Measurements from ENCODE around the gene MAN1B1.
"Not testable (repeated sequence)": the region's sequence is repeated elsewhere in the genome, so short reads cannot be mapped to it uniquely, and the experiment has no call there.

MAN1B1 gene

DNA sequence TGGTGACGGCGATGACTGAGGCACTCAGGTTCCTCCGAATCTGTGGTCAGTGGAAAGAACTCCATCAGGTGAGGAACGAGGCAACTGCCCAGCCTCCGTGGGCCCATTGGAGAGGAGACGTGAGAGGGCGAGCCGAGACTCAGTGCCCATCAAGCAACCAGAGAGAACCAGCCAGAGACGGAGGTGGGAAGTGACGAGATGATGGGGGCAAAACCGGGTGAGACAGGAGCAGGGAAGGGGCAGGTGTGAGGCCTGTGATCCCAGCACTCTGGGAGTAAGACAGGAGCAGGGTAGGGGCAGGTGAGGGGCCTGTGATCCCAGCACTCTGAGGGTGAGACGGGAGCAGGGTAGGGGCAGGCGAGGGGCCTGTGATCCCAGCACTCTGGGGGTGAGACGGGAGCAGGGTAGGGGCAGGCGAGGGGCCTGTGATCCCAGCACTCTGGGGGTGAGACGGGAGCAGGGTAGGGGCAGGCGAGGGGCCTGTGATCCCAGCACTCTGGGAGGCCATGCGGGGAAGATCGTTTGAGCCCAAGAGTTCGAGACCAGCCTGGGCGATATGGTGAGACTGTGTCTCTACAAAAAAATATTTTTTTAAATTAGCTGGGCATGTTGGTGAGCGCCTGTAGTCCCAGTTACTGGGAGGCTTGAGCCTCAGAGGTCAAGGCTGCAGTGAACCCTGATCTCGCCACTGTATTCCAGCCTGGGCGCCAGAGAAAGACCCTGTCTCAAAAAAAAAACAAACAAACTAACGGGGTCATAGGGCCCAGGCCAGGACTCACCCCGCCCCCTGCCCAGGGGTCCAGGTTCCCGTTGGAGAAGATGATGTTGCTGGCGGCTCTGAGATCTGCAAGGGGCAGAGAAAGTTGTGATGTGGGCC, 24.4 kb downstream of the MAN1B1 start:
- DNase-seq (ENCODE audit: low read depth): no peak

GRCh38 chr9:137111788-137112563, 25.2 kb downstream of the MAN1B1 start:
- DNase-seq (ENCODE audit: low read depth): no peak

DNA sequence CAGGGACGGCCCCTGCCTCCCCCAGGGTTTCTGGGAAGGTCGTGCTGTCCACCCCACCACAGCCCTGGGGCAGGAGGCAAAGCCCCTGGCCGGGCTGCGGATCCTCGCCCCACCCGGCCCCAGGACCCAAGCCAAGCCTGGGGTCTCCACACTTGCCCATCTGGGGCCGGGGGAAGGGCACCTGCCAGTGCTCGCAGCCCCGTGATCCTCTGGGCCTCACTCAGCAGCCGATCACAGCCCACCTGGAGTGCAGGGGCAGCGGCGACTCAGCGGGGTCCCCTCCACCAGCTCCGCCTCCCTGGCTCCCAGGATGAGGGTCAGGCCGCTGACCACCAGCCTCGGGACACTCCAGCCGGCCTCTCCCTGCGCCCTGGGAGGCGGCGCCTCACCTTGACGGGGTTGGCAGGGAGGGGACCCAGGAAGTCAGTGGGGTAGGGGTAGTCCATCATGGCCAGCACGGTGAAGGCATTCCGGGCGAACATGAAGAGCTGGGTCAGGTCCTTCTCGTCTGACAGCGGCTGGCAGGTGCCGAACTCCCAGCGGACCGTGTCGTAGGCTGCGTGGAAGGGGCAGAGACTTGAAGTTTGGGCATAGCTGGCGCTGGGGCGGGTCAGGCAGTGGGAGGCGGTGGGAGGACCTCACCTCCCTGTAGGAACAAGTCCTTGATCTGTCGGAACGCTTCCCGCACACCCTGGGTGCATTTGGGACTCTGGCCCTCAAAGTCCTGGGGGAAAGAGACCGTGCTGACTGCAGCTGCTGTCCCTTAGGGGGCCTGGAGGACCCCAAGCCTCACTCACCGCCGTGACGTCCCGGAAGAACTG, 26.0 kb downstream of the MAN1B1 start:
- DNase-seq (ENCODE audit: low read depth): no peak

GRCh38 chr9:137113385-137114159, 26.8 kb downstream of the MAN1B1 start:
- no peak for DNase-seq (ENCODE audit: low read depth)

DNA sequence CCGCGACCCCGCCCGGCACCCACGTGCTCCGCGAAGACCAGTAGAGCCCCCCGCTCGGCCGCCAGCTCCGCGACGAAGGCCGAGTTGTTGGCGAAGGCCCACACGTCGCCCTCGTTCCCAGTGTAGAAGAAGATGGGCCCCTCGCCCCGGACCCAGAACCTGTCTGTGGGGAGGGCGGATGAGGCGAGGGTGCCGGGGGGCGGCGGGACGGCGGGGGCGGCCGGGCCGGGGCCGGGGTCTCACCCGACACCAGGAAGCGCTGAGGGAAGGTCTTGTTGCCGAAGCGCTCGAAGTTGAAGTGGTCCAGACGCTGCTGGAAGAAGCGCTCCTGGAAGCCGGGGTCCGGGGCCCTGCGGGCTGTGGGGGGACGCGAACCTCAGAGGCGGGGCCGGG, 27.4 kb downstream of the MAN1B1 start:
- no peak for DNase-seq (ENCODE audit: low read depth)

- no peak for DNase-seq (ENCODE audit: low read depth)
These were observed 28.0 kb downstream of the MAN1B1 start, which contains the start of gene DPP7 for GRCh38 chr9:137114613-137115393. Gene DPP7, minus strand, starts transcription at chr9:137114733. Its CDS starts 20 bp downstream, at chr9:137114713.

DNA sequence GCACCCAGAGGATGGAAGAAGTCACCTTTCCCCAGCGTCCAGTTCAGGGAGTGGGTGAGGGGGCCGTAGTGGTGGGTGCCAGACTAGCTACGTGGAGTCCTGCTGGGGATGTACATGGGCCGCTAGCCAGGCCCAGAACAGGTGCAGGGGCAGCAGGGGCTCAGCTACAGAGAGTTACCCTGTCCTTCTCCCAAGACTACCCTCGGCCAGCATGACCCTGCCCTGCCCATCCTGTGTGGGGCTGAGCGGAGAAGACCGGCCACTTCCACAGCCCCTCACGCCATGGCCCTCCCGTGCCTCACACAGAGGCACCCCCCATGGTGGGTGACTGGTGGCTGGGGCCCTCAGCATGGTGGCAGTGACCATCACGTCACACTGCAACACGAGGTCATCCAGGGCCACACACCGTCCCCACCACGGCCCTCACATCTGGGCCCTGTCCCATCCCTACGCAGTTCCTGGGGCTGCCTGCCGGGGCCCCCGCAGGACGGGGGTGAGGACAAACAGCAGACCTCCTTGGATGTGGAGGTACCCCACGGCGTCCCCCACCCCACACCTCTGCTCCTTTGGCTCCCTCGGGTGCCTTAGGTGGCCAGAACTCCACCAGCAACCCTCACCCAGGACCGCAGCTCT, 28.7 kb downstream of the MAN1B1 start:
- no peak for DNase-seq (ENCODE audit: low read depth)

DNA sequence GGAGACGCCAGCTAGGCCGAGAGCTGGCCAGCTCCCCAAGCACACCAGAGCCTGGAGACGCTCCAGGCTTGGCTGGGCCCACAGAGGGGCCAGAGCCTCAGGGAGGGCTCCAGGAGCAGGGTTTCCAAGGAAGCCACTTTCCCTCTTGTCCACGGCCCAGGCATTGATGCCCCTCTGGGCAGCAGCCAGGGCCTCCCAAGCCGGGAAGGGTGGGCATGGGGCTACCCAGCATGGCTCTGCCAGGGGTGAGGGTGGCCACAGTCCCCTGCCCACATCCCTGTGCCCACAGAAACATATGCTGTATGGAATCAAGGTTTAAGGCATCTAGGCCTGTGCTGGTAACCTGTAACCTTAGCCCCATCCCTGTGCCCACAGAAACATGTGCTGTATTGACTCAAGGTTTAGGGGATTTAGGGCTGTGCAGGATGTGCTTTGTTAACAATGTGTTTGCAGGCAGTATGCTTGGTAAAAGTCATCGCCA, 29.3 kb downstream of the MAN1B1 start:
- DNase-seq (ENCODE audit: low read depth): no peak

GRCh38 chr9:137116728-137117127, 29.9 kb downstream of the MAN1B1 start:
- no peak for DNase-seq (ENCODE audit: low read depth)

- no peak for DNase-seq (ENCODE audit: low read depth)
These were observed 30.5 kb downstream of the MAN1B1 start for GRCh38 chr9:137117269-137117731.

- DNase-seq (ENCODE audit: low read depth): not testable (repeated sequence)
These were observed 31.4 kb downstream of the MAN1B1 start for GRCh38 chr9:137118092-137118603.

- not testable (repeated sequence) for DNase-seq (ENCODE audit: low read depth)
These were observed 35.4 kb downstream of the MAN1B1 start for GRCh38 chr9:137121927-137122795.

GRCh38 chr9:137122796-137123467, 36.1 kb downstream of the MAN1B1 start:
- DNase-seq (ENCODE audit: low read depth): not testable (repeated sequence)

DNA sequence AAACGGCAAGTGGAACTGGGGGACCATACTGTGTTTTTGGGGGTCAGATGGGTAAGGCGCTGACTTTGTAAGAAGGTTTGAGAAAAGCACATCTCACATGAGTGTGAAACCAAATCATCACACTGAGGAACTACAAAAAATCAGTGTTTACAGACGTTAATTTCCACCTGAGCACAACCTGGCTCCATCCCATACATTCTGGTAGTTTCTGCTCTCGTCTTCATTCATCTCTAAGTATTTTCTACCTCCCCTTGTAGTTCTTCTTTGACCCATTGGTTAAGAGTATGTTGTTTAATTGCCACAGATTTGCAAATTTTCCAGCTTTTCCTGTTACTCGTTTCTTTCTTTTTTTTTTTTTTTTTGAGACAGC, 36.7 kb downstream of the MAN1B1 start:
- DNase-seq (ENCODE audit: low read depth): no peak

DNA sequence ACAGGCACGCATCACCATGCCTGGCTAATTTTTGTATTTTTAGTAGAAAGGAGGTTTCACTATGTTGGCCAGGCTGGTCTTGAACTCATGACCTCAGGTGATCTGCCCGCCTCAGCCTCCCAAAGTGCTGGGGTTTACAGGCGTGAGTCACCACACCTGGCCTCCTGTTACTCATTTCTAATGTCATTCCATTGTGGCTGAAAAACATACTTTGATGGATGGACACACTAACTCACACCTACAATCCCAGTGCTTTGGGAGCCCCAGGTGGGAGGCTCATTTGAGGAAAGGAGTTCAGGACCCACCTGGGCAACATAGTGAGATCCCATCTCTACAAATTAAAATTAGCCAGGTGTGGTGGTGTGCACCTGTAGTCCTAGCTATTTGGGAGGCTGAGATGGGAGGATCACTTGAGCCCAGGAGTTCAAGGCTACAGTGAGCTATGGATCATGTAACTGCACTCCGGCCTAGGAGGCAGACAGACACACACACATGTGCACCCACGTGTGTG, 37.2 kb downstream of the MAN1B1 start:
- not testable (repeated sequence) for DNase-seq (ENCODE audit: low read depth)

- DNase-seq (ENCODE audit: low read depth): no peak
These were observed 40.0 kb downstream of the MAN1B1 start for GRCh38 chr9:137126786-137127185.

- DNase-seq (ENCODE audit: low read depth): no peak
These were observed 40.7 kb downstream of the MAN1B1 start for GRCh38 chr9:137127301-137128157.
